ENCODE data around the gene CALY. TPM values are rescaled to one million over a fixed set of nuclear protein-coding genes. Genes with fewer than 3 reads are reported as not detected.

Gene CALY
- polyA plus RNA-seq, 1 of the 3 experiments (the other 2 are of a cell fraction): 3.3 TPM

DNA sequence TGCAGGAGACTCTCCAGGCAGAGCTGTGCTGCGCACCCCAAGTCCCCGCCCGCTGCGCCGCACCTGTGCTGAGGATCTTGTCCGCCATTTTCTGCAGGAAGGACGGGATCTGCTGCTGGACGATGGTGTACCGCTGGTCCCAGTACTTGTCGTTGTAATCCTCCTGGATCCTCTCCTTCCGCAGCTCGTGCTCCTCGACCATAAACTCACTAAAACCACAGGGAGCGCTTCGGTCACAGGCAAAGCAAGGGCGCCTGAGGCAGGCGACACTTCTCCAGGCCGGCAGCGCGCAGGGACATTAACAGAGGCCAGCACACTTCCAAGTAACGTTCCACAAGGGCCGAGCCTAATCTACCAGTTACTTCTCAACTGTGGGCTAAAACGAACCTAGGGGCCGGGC lies 46.9 kb downstream of the CALY start:
- TF ChIP-seq, protein P1, sequence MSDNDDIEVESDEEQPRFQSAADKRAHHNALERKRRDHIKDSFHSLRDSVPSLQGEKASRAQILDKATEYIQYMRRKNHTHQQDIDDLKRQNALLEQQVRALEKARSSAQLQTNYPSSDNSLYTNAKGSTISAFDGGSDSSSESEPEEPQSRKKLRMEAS (IDR thresholded peaks at IDR 0.05; ENCODE audit: low read depth): no peak
- TF ChIP-seq, protein P2, sequence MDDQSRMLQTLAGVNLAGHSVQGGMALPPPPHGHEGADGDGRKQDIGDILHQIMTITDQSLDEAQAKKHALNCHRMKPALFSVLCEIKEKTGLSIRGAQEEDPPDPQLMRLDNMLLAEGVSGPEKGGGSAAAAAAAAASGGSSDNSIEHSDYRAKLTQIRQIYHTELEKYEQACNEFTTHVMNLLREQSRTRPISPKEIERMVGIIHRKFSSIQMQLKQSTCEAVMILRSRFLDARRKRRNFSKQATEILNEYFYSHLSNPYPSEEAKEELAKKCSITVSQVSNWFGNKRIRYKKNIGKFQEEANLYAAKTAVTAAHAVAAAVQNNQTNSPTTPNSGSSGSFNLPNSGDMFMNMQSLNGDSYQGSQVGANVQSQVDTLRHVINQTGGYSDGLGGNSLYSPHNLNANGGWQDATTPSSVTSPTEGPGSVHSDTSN (IDR thresholded peaks at IDR 0.05): no peak
- TF ChIP-seq FOXM1 (IDR thresholded peaks at IDR 0.05; ENCODE audit: low read depth) (no peak), EP300 (IDR thresholded peaks at IDR 0.05; ENCODE audit: borderline replicate concordance in 1 of 2, low read depth in 1 of 2, low read length in 1 of 2) (no peak), CHD2 (IDR thresholded peaks at IDR 0.05; ENCODE audit: low read length, partially characterized antibody) (no peak), RXRA (IDR thresholded peaks at IDR 0.05; ENCODE audit: borderline replicate concordance, low read depth) (no peak)
- TF ChIP-seq, protein P3, sequence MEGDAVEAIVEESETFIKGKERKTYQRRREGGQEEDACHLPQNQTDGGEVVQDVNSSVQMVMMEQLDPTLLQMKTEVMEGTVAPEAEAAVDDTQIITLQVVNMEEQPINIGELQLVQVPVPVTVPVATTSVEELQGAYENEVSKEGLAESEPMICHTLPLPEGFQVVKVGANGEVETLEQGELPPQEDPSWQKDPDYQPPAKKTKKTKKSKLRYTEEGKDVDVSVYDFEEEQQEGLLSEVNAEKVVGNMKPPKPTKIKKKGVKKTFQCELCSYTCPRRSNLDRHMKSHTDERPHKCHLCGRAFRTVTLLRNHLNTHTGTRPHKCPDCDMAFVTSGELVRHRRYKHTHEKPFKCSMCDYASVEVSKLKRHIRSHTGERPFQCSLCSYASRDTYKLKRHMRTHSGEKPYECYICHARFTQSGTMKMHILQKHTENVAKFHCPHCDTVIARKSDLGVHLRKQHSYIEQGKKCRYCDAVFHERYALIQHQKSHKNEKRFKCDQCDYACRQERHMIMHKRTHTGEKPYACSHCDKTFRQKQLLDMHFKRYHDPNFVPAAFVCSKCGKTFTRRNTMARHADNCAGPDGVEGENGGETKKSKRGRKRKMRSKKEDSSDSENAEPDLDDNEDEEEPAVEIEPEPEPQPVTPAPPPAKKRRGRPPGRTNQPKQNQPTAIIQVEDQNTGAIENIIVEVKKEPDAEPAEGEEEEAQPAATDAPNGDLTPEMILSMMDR (IDR thresholded peaks at IDR 0.05): no peak
- Histone ChIP-seq H3K27me3 (ENCODE audit: insufficient read depth) (no peaks in the 10 kb centered on the region), H3F3A (replicated peaks; ENCODE audit: insufficient read depth) (peaks cover 8% of the 10 kb centered on the region), H3K9me3 (no peaks in the 10 kb centered on the region), H3K27ac (ENCODE audit: low read depth in 2 of 2, low read length in 1 of 2) (no peak overlapping the region), H3K36me3 (replicated peaks in 1 of 2; ENCODE audit: control insufficient read depth in 1 of 2, insufficient read depth in 2 of 2, low read length in 1 of 2) (peaks cover 16 to 76% of the 10 kb centered on the region in 2 experiments), H3K9me2 (no peaks in the 10 kb centered on the region), H3K9ac (no peak overlapping the region), H3K4me1 (ENCODE audit: control insufficient read depth in 1 of 2, insufficient read depth in 2 of 2, low read depth in 1 of 2, low read length in 1 of 2) (peaks cover 0 to 14% of the 10 kb centered on the region in 2 experiments; a peak in 2 of 4 replicates), H3K79me2 (ENCODE audit: insufficient read depth) (no peaks in the 10 kb centered on the region), H2AFZ (ENCODE audit: low read depth) (no peak overlapping the region), H3K4me3 (ENCODE audit: low read depth in 2 of 2, low read length in 1 of 2) (no peak overlapping the region), H3K4me2 (no peak overlapping the region), H4K20me1 (ENCODE audit: insufficient read depth) (no peaks in the 10 kb centered on the region)
- ChIA-PET CTCF (no interaction called here), POLR2A (no interaction called here)
- DNase-seq: no peak
- 98% methylated on average over 18 of the region's 24 CpGs for WGBS (ENCODE audit: low lambda C conversion rate)

GRCh38 chr10:133287832-133288500 lies 48.7 kb downstream of the CALY start:
- Histone ChIP-seq H3K4me2 (no peak overlapping the region), H3K9me2 (no peaks in the 10 kb centered on the region), H3K36me3 (replicated peaks in 1 of 2; ENCODE audit: control insufficient read depth in 1 of 2, insufficient read depth in 2 of 2, low read length in 1 of 2) (peaks cover 20 to 77% of the 10 kb centered on the region in 2 experiments), H3K4me1 (ENCODE audit: control insufficient read depth in 1 of 2, insufficient read depth in 2 of 2, low read depth in 1 of 2, low read length in 1 of 2) (peaks cover 0 to 5% of the 10 kb centered on the region in 2 experiments; a peak in 2 of 4 replicates), H3K4me3 (ENCODE audit: low read depth in 2 of 2, low read length in 1 of 2) (no peak overlapping the region), H3F3A (replicated peaks; ENCODE audit: insufficient read depth) (no peaks in the 10 kb centered on the region), H2AFZ (ENCODE audit: low read depth) (no peak overlapping the region), H3K9me3 (no peaks in the 10 kb centered on the region), H3K27me3 (ENCODE audit: insufficient read depth) (no peaks in the 10 kb centered on the region), H3K9ac (no peak overlapping the region), H3K27ac (ENCODE audit: low read depth in 2 of 2, low read length in 1 of 2) (no peak overlapping the region), H3K79me2 (ENCODE audit: insufficient read depth) (no peaks in the 10 kb centered on the region), H4K20me1 (ENCODE audit: insufficient read depth) (no peaks in the 10 kb centered on the region)
- ChIA-PET CTCF (no interaction called here), POLR2A (no interaction called here)
- no peak for TF ChIP-seq ZBTB33 (IDR thresholded peaks at IDR 0.05; ENCODE audit: borderline replicate concordance, low read depth)
- TF ChIP-seq, protein P1 (IDR thresholded peaks at IDR 0.05; ENCODE audit: low read depth): no peak
- TF ChIP-seq MEF2A (IDR thresholded peaks at IDR 0.05; ENCODE audit: borderline replicate concordance, low read depth): no peak
- no peak for TF ChIP-seq MXI1 (IDR thresholded peaks at IDR 0.05; ENCODE audit: low read depth, low read length)
- no peak for TF ChIP-seq RXRA (IDR thresholded peaks at IDR 0.05; ENCODE audit: borderline replicate concordance, low read depth)
- TF ChIP-seq FOSL2 (IDR thresholded peaks at IDR 0.05; ENCODE audit: borderline replicate concordance, low read depth): no peak
- TF ChIP-seq RCOR1 (IDR thresholded peaks at IDR 0.05; ENCODE audit: low read length): no peak
- TF ChIP-seq TAF1 (IDR thresholded peaks at IDR 0.05; ENCODE audit: borderline replicate concordance, low read depth, low read length): no peak
- no peak for TF ChIP-seq USF1 (IDR thresholded peaks at IDR 0.05; ENCODE audit: borderline replicate concordance, low read depth)
- no peak for TF ChIP-seq CHD2 (IDR thresholded peaks at IDR 0.05; ENCODE audit: low read length, partially characterized antibody)
- no peak for TF ChIP-seq NFIC (IDR thresholded peaks at IDR 0.05; ENCODE audit: borderline replicate concordance)
- no peak for TF ChIP-seq EP300 (IDR thresholded peaks at IDR 0.05; ENCODE audit: borderline replicate concordance in 1 of 2, low read depth in 1 of 2, low read length in 1 of 2)
- DNase-seq: no peak
- 92% methylated on average over 32 of the region's 46 CpGs for WGBS (ENCODE audit: low lambda C conversion rate)

Measured in SK-N-SH (cell line).